Endometrial microvascular endothelial cells (primary cell): Measurements from ENCODE around the gene USP14. TPM values are rescaled to one million over a fixed set of nuclear protein-coding genes. Genes with fewer than 3 reads are reported as not detected.

Source experiments
- total RNA-seq: library from RNA; depleted of rRNA; stranded (reverse); fragments of >200 nt; gene quantifications from one replicate; pipeline ENCODE4 v1.2.3, GENCODE V29; 2015; ENCODE audit errors: inconsistent ontology term

USP14 gene
- total RNA-seq, 1 donor from 2014 or later, result 40.6 TPM

Other genes with a start within 250 kb of the USP14 start
- not detected for gene TUBB8B, start 108.9 kb upstream of the USP14 start, total RNA-seq
- 31.3 TPM for gene THOC1, start 109.5 kb downstream of the USP14 start, total RNA-seq